ENCODE measurements around the gene MTRF1. TPM values are rescaled to one million over a fixed set of nuclear protein-coding genes. Genes with fewer than 3 reads are reported as not detected.

Gene MTRF1
- total and polyA plus RNA-seq, 9 of the 15 experiments (the other 6 are each of a cell fraction or from before 2014, with no cell fraction given): 12.5 to 33.7 (median 20.1) TPM

DNA sequence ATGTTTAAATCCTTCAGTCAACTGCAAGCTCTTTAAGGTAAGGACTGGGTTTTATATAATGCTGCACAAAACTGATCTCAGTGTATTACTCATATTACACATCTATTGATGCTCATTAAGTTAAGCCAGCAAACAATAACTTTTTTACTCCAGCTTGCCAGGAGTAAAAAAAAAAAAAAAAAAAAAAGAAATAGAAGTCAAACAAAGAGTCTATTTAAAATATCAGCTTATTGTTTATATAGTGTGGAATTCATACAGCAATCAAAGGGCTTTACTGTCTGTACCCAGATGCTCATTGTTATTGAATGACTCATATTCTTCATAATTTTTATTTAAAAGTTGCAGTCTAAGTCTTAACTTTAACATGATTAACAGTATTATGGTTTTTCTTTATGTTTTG is 47.2 kb downstream of the MTRF1 start:
- no peaks in the 10 kb centered on the region for H3K9me1 ChIP-seq (ENCODE audit: control insufficient read depth, insufficient read depth, low read length)
- H2AFZ ChIP-seq (ENCODE audit: low read depth, low read length): no peak overlapping the region
- H3K4me3 ChIP-seq: no peak overlapping the region
- no peaks in the 10 kb centered on the region for H3K79me2 ChIP-seq (ENCODE audit: control insufficient read depth, insufficient read depth, low read length)
- no peak for ATAC-seq
- no peak for DNase-seq (ENCODE audit: extremely low read depth in 1 of 4, low spot score in 3 of 4)
- ChIA-PET CTCF (ENCODE audit: low intra/inter-chr PET ratio) (no interaction called here), POLR2A (no interaction called here)
- no peak overlapping the region for H3K4me2 ChIP-seq (ENCODE audit: insufficient read depth, low read length)
- intact Hi-C loops (cut with micrococcal nuclease) (no loop called here), in situ Hi-C loops (cut with MboI) (loop anchor here (5.0 kb wide), 1 partner anchor 134 kb away; no protein-coding TSS in a partner anchor)
- BruUV-seq (replicated peaks): no TSS peak
- no peaks in the 10 kb centered on the region for H4K20me1 ChIP-seq (replicated peaks; ENCODE audit: control insufficient read depth, insufficient read depth, low read length)
- no peaks in the 10 kb centered on the region for H3K9me3 ChIP-seq (replicated peaks; ENCODE audit: control insufficient read depth, insufficient read depth, low read depth, low read length)
- 0 out of 5 replicates have a peak, but pooled peaks cover 0 to 2% of the 10 kb centered on the region in 2 experiments for H3K4me1 ChIP-seq (replicated peaks in 1 of 2; ENCODE audit: control insufficient read depth in 2 of 2, insufficient read depth in 2 of 2, low read length in 2 of 2)
- peaks cover 6% of the 10 kb centered on the region; the same call in 1 of the 3 replicates for H3K36me3 ChIP-seq (ENCODE audit: control insufficient read depth, insufficient read depth, low read length)
- no peak for FAIRE-seq
- H3K27ac ChIP-seq (ENCODE audit: extremely low read depth, low read depth, low read length): no peak overlapping the region
- H3K9ac ChIP-seq (ENCODE audit: insufficient read depth in 1 of 2, low read depth in 2 of 2, low read length in 2 of 2): no peak overlapping the region
- no peak for TF ChIP-seq ZC3H11A (IDR thresholded peaks at IDR 0.05; ENCODE audit: low read depth, low read length)
- TF ChIP-seq, protein P1, sequence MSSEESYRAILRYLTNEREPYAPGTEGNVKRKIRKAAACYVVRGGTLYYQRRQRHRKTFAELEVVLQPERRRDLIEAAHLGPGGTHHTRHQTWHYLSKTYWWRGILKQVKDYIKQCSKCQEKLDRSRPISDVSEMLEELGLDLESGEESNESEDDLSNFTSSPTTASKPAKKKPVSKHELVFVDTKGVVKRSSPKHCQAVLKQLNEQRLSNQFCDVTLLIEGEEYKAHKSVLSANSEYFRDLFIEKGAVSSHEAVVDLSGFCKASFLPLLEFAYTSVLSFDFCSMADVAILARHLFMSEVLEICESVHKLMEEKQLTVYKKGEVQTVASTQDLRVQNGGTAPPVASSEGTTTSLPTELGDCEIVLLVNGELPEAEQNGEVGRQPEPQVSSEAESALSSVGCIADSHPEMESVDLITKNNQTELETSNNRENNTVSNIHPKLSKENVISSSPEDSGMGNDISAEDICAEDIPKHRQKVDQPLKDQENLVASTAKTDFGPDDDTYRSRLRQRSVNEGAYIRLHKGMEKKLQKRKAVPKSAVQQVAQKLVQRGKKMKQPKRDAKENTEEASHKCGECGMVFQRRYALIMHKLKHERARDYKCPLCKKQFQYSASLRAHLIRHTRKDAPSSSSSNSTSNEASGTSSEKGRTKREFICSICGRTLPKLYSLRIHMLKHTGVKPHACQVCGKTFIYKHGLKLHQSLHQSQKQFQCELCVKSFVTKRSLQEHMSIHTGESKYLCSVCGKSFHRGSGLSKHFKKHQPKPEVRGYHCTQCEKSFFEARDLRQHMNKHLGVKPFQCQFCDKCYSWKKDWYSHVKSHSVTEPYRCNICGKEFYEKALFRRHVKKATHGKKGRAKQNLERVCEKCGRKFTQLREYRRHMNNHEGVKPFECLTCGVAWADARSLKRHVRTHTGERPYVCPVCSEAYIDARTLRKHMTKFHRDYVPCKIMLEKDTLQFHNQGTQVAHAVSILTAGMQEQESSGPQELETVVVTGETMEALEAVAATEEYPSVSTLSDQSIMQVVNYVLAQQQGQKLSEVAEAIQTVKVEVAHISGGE (CRISPR knock-in tag; IDR thresholded peaks at IDR 0.05): no peak
- no peaks in the 10 kb centered on the region for H3K27me3 ChIP-seq (ENCODE audit: control insufficient read depth in 2 of 2, insufficient read depth in 2 of 2, low read length in 2 of 2)
